Measurements from ENCODE around the gene DLK2. TPM values are rescaled to one million over a fixed set of nuclear protein-coding genes. Genes with fewer than 3 reads are reported as not detected.

DLK2 gene
- total RNA-seq, 1 donor from 2014 or later = 0.18 TPM

DNA sequence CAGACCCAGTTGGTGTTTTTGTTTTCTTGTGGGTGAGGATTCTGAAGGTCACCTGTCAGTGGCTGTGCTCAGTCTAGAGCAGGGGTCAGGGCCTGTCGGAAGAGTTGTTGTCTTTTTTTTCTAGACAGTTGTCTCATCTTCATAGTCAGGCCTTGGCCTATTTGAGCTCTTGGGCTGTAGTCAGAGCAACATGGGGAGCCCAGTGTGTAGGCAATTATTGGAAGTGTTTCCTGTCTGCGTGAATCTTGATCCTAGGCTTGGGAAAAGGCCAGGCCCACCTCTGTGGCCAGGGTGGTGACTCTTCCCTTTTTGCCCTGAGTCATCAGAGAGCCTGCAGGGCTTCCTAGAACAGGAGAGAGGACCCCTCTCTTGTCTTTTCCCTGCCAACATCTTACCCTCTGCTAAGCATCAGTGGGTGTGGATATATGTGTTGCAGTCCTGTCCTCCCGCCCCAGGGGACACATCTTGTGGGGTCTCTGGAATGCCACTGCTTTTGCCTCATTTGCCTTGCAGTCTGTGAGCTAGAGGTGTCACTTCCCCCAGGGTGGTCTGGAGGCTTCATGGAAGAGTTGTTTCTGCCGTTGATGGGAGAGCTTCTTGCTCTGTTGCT lies 33.4 kb upstream of the DLK2 start:
- no peak for DNase-seq (ENCODE audit: low spot score)
- Mint-ChIP-seq H3K4me1 (ENCODE audit: unreplicated experiment) (peaks cover 7% of the 10 kb centered on the region), H3K36me3 (ENCODE audit: low read depth, unreplicated experiment) (peaks cover 9% of the 10 kb centered on the region), H3K27me3 (ENCODE audit: unreplicated experiment) (no peaks in the 10 kb centered on the region), H3K27ac (ENCODE audit: unreplicated experiment) (no peak overlapping the region), H3K9me3 (ENCODE audit: unreplicated experiment) (no peaks in the 10 kb centered on the region), H3K4me3 (ENCODE audit: unreplicated experiment) (no peak overlapping the region)
- TF ChIP-seq, protein P1, sequence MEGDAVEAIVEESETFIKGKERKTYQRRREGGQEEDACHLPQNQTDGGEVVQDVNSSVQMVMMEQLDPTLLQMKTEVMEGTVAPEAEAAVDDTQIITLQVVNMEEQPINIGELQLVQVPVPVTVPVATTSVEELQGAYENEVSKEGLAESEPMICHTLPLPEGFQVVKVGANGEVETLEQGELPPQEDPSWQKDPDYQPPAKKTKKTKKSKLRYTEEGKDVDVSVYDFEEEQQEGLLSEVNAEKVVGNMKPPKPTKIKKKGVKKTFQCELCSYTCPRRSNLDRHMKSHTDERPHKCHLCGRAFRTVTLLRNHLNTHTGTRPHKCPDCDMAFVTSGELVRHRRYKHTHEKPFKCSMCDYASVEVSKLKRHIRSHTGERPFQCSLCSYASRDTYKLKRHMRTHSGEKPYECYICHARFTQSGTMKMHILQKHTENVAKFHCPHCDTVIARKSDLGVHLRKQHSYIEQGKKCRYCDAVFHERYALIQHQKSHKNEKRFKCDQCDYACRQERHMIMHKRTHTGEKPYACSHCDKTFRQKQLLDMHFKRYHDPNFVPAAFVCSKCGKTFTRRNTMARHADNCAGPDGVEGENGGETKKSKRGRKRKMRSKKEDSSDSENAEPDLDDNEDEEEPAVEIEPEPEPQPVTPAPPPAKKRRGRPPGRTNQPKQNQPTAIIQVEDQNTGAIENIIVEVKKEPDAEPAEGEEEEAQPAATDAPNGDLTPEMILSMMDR (IDR thresholded peaks at IDR 0.05; ENCODE audit: unreplicated experiment) = no peak

DNA sequence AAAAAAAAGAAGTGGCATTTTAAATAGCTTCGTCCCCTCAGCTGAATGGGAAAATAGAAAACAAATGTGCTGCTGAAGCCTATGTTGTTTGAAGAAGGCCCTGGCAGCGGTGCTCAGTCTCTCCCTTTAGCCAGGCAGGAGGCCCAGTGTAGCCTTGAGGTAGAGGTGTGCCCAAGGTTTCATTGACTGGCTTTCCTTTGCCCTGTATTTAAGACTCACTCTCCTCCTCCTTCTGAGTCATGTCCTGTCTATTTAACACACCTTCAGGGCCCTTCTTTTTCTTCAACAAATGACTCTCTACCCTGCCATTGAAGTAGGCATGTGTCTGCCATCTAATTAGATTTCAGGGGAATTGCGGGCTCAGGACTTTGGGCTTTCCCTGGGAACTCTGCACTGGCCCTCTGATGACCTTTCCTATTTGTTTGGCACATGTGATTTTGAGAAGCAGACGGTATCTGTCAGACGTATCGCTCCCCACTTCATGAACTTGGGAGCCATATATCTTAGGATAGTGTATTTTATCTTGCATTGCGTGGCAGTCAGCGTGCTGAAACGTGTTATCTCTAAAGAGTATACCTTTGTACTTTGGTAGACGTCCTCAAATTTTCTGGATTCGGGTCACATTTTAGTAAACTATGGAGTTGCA lies 26.4 kb upstream of the DLK2 start:
- Mint-ChIP-seq H3K9me3 (ENCODE audit: unreplicated experiment) (no peaks in the 10 kb centered on the region), H3K4me3 (ENCODE audit: unreplicated experiment) (no peak overlapping the region), H3K27me3 (ENCODE audit: unreplicated experiment) (no peaks in the 10 kb centered on the region), H3K4me1 (ENCODE audit: unreplicated experiment) (peaks cover 21% of the 10 kb centered on the region), H3K36me3 (ENCODE audit: low read depth, unreplicated experiment) (no peaks in the 10 kb centered on the region), H3K27ac (ENCODE audit: unreplicated experiment) (no peak overlapping the region)
- TF ChIP-seq, protein P1 (IDR thresholded peaks at IDR 0.05; ENCODE audit: unreplicated experiment) = no peak
- DNase-seq (ENCODE audit: low spot score) = no peak

DNA sequence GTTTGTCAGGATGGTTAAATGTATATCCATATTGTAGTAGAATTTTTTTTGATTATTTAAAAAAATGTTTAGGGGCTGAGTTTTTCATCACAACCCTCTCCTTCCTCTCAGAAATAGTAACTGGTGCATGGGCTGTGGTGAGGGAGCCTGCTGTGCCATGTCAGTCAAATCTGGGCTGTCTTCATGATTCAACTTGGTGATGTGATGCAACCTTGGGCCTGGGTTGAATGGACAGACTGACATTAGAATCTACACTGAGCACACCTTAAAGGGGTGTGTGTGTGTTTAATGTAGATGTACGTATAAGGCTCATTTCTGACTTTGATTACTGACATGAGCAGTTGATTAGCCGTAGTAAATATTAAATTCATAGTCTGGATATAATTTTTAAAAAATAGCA lies 25.7 kb upstream of the DLK2 start:
- H3K4me3 Mint-ChIP-seq (ENCODE audit: unreplicated experiment) = no peak overlapping the region
- DNase-seq (ENCODE audit: low spot score) = no peak
- no peak overlapping the region for H3K27ac Mint-ChIP-seq (ENCODE audit: unreplicated experiment)
- H3K36me3 Mint-ChIP-seq (ENCODE audit: low read depth, unreplicated experiment) = no peaks in the 10 kb centered on the region
- peaks cover 21% of the 10 kb centered on the region for H3K4me1 Mint-ChIP-seq (ENCODE audit: unreplicated experiment)
- TF ChIP-seq, protein P1 (IDR thresholded peaks at IDR 0.05; ENCODE audit: unreplicated experiment) = no peak
- no peaks in the 10 kb centered on the region for H3K9me3 Mint-ChIP-seq (ENCODE audit: unreplicated experiment)
- peaks cover 1% of the 10 kb centered on the region for H3K27me3 Mint-ChIP-seq (ENCODE audit: unreplicated experiment)

DNA sequence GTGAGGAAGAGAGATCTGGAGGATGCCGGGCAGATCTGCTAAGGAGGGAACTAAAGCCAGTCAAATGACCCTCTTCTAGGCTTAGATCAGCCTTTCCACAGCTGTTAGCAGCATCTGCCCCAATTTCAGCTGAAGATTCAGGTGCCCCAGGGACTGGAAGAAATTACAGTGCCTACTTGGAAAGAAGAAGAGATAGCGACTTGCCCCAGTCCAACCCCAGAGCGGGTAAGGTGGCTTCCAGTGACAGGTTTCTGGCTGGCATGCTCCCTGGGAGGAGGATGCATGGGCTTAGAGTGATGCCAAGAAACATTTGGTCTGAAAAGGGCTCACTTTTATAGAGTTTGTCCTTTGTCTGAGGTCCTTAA lies 22.6 kb upstream of the DLK2 start:
- DNase-seq (ENCODE audit: low spot score) = no peak
- Mint-ChIP-seq H3K27me3 (ENCODE audit: unreplicated experiment) (peaks cover 1% of the 10 kb centered on the region), H3K9me3 (ENCODE audit: unreplicated experiment) (no peaks in the 10 kb centered on the region), H3K4me3 (ENCODE audit: unreplicated experiment) (peak overlapping the region; percentile 90), H3K4me1 (ENCODE audit: unreplicated experiment) (peaks cover 21% of the 10 kb centered on the region), H3K27ac (ENCODE audit: unreplicated experiment) (peak overlapping the region; percentile 65), H3K36me3 (ENCODE audit: low read depth, unreplicated experiment) (no peaks in the 10 kb centered on the region)
- TF ChIP-seq, protein P1 (IDR thresholded peaks at IDR 0.05; ENCODE audit: unreplicated experiment) = no peak

GRCh38 chr6:43477235-43478007 lies 22.1 kb upstream of the DLK2 start, which contains the start of gene TJAP1:
TSS of gene TJAP1 (plus strand) at chr6:43477570. CDS start at chr6:43499002, 21,432 bp downstream.
- Mint-ChIP-seq H3K4me3 (ENCODE audit: unreplicated experiment) (peak within 1 kb of the TSS; percentile 90), H3K27me3 (ENCODE audit: unreplicated experiment) (peaks cover 1% of the 10 kb centered on the region), H3K9me3 (ENCODE audit: unreplicated experiment) (no peaks in the 10 kb centered on the region), H3K36me3 (ENCODE audit: low read depth, unreplicated experiment) (no peaks in the 10 kb centered on the region), H3K27ac (ENCODE audit: unreplicated experiment) (peak within 1 kb of the TSS; percentile 65), H3K4me1 (ENCODE audit: unreplicated experiment) (peaks cover 21% of the 10 kb centered on the region)
- peak; percentile 96 for DNase-seq (ENCODE audit: low spot score)
- TF ChIP-seq, protein P1 (IDR thresholded peaks at IDR 0.05; ENCODE audit: unreplicated experiment) = no peak

Data from endothelial cell (in vitro differentiated cells).